Measurements from ENCODE around the gene PIM3.
A peak's percentile ranks its signal among the peaks of the same experiment; 100 is the strongest.
"Not testable (repeated sequence)": the region's sequence is repeated elsewhere in the genome, so short reads cannot be mapped to it uniquely, and the experiment has no call there.

PIM3 gene

GRCh38 chr22:49968313-49968830, 7.8 kb downstream of the PIM3 start:
- no peak for DNase-seq (ENCODE audit: low read depth)

- no peak for DNase-seq (ENCODE audit: low read depth)
Measured at GRCh38 chr22:49968831-49969661, 8.5 kb downstream of the PIM3 start.

- no peak for DNase-seq (ENCODE audit: low read depth)
Measured at GRCh38 chr22:49969751-49970527, 9.4 kb downstream of the PIM3 start.

GRCh38 chr22:49970528-49971231, 10.1 kb downstream of the PIM3 start:
- DNase-seq (ENCODE audit: low read depth) = peak; percentile 92

GRCh38 chr22:49971232-49972162, 10.9 kb downstream of the PIM3 start:
- DNase-seq (ENCODE audit: low read depth) = no peak

- DNase-seq (ENCODE audit: low read depth) = no peak
Measured at GRCh38 chr22:49972163-49973017, 11.8 kb downstream of the PIM3 start.

GRCh38 chr22:49973018-49973961, 12.7 kb downstream of the PIM3 start:
- no peak for DNase-seq (ENCODE audit: low read depth)

- DNase-seq (ENCODE audit: low read depth) = no peak
Measured at GRCh38 chr22:49975543-49976389, 15.2 kb downstream of the PIM3 start.

GRCh38 chr22:49976439-49977175, 16.0 kb downstream of the PIM3 start:
- DNase-seq (ENCODE audit: low read depth) = no peak

- no peak for DNase-seq (ENCODE audit: low read depth)
Measured at GRCh38 chr22:49977578-49977977, 17.0 kb downstream of the PIM3 start.

- DNase-seq (ENCODE audit: low read depth) = no peak
Measured at GRCh38 chr22:49979587-49980264, 19.2 kb downstream of the PIM3 start.

- not testable (repeated sequence) for DNase-seq (ENCODE audit: low read depth)
Measured at GRCh38 chr22:49981799-49982198, 21.2 kb downstream of the PIM3 start.

GRCh38 chr22:49983148-49984042, 22.8 kb downstream of the PIM3 start:
- no peak for DNase-seq (ENCODE audit: low read depth)

GRCh38 chr22:49986325-49986724, 25.8 kb downstream of the PIM3 start:
- DNase-seq (ENCODE audit: low read depth) = no peak

GRCh38 chr22:49989826-49990225, 29.3 kb downstream of the PIM3 start:
- DNase-seq (ENCODE audit: low read depth) = not testable (repeated sequence)

GRCh38 chr22:49991167-49991566, 30.6 kb downstream of the PIM3 start:
- DNase-seq (ENCODE audit: low read depth) = no peak

Data from HS-27A (cell line).